AG09309 (cell line): ENCODE results near the gene NPTN.

ENCODE experiments used
- DNase-seq: peaks from one replicate; pipeline ENCODE4 v3.0.0-alpha.2; 2010; ENCODE audit warnings: low read depth
- H3K4me3 ChIP-seq: 2 replicates; pipeline ENCODE4 v1.5.1; 2011; ENCODE audit warnings: mild to moderate bottlenecking, low read depth, low read length, moderate library complexity; ENCODE audit not compliant: control insufficient read depth
- TF ChIP-seq, protein P1 (sequence below): IDR thresholded peaks from 2 replicates; pipeline ENCODE4 v1.5.1; 2011; ENCODE audit warnings: mild to moderate bottlenecking, low read depth, low read length, inconsistent platforms; ENCODE audit not compliant: insufficient read depth, control insufficient read depth; ENCODE audit errors: missing control alignments

The NPTN gene

DNA sequence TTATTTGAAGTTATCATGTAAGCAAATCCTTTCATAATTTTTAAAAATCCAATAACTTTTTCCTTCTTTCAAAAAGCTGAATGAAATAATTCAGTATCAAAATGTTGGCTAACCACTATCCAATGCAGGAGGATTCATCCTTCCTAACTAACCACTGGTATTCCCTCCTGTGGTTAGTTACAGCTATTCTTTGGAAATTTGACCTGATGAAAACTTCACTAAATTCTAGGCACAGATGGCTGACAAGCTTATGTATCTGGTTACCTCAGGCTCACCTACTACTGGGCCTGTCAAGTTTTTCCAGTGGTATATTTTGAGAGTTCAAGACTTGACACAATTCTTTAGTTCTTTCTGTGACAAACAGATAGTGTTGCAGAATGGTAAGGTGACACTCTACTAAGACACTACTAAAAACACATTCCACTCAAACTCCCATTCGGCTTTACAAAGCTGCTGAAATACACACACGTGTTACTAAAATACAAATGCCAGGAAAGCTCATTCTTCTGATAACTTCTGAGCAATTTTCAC lies 15.8 kb downstream of the NPTN start:
- TF ChIP-seq, protein P1, sequence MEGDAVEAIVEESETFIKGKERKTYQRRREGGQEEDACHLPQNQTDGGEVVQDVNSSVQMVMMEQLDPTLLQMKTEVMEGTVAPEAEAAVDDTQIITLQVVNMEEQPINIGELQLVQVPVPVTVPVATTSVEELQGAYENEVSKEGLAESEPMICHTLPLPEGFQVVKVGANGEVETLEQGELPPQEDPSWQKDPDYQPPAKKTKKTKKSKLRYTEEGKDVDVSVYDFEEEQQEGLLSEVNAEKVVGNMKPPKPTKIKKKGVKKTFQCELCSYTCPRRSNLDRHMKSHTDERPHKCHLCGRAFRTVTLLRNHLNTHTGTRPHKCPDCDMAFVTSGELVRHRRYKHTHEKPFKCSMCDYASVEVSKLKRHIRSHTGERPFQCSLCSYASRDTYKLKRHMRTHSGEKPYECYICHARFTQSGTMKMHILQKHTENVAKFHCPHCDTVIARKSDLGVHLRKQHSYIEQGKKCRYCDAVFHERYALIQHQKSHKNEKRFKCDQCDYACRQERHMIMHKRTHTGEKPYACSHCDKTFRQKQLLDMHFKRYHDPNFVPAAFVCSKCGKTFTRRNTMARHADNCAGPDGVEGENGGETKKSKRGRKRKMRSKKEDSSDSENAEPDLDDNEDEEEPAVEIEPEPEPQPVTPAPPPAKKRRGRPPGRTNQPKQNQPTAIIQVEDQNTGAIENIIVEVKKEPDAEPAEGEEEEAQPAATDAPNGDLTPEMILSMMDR, result no peak
- no peak overlapping the region for H3K4me3 ChIP-seq
- DNase-seq, result no peak

DNA sequence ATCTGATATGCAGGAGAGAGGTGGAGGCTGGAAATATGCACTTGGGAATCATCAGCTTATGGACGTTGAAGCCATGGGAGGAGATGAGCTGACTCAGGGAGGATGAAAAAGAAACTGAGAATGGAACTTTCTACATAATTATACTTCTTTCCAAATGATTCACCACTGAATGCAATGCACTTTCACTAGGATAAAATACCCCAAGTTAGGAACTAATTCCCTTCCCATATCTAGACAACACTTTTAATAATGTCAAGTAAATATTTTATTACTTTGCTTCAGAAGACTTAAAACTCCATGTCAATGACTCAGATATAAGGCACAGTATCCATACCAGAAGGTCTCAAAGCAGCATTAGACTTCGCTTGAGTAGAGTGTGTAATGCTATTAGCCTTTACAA lies 24.2 kb downstream of the NPTN start:
- DNase-seq, result no peak
- TF ChIP-seq, protein P1, result no peak

DNA sequence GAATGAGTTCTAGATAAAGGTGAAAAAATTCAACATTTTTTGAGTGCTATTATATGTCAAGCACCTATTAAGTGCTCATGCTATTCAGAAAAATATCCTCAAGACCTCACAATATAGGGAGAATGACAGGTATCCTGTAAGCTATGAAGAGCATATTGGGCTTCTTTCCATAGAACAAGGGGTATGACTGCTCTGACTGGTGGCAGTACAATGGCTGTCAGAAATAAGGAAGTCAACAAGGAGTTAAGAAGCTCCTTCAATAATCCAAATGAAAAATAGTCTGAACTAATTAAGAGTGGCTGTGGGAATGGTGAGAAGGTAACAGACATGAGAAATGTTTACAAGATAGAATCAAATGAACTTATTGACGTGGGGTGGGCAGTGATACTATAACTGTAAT lies 24.7 kb downstream of the NPTN start:
- H3K4me3 ChIP-seq, result no peak overlapping the region
- TF ChIP-seq, protein P1, result no peak
- DNase-seq, result no peak

More for the DNA sequence above, 24.2 kb downstream of the NPTN start:
- no peak overlapping the region for H3K4me3 ChIP-seq

DNA sequence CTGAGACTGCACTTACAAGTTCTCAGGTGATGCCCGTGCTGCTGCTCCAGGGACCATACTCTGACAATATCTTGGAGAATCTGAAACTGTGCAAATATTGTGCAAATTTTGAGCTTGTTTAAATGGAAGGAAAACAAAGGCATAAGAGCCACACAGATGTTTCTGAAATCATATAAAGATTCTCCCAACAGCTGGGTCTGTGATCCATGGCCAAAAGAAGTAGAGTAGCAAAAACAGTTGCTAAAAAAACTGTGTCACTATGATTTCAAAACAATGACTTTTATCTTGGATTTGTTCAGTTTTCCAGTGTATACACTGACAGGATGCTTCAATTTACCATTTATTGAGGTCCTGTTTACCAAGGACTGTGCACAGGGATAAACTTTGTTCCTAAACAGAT lies 25.3 kb downstream of the NPTN start:
- TF ChIP-seq, protein P1, result no peak
- no peak overlapping the region for H3K4me3 ChIP-seq
- no peak for DNase-seq

DNA sequence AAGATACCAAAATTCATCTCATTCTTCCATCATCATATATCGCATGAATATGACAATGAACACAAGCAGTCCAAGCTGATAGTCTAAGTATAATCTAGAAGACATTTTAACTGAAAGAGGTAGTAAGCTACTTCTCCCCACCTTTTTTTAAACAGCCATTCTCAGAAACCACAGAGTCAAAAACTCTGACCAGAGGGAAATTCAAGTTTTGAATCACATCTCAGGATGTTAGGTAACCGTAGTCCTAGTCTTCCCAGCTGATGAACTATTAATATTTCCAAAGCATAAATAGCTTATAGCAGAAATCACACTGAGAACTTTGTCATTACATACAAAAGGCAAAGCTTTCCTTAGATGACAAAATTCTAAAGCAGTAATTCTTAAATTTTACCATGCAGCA lies 25.8 kb downstream of the NPTN start:
- TF ChIP-seq, protein P1, result no peak
- DNase-seq, result no peak
- H3K4me3 ChIP-seq, result no peak overlapping the region

DNA sequence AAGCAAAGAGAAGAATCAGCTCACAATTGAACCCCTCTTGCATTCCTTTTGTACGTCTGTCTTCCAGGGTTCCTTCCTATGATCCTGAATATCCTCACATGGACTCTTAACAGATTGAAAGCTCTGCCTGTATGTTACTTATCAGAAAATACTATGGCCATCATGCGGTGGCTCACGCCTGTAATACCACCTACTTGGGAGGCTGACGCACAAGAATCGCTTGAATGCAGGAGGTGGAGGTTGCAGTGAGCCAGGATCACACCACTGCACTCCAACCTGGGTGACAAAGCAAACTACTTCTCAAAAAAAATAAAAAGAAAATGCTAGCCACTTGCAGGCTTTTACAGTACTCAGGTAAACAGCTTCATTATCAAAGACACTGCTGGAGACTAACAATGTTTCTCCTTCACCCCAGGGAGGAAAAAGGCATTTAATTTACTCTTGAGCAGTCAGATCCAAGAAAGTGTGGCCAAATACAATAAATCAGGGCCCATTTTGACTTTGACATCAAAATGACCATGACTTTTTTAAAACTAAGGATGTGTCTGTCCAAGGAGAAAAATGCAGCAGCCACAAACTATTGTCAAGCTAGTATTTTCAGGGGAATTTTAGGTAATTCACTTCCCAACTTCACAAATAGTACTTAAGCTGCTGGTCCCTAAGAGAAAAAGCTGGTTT lies 27.3 kb downstream of the NPTN start:
- TF ChIP-seq, protein P1, result no peak
- no peak for DNase-seq
- no peak overlapping the region for H3K4me3 ChIP-seq
